Lower leg skin (tissue), 4 donors: ENCODE data around the gene TSPO2. TPM values are rescaled to one million over a fixed set of nuclear protein-coding genes. Genes with fewer than 3 reads are reported as not detected.

Experiments used
- DNase-seq, 2 donors: peaks; one replicate each; pipeline ENCODE4 v3.0.0-alpha.2; 2019; ENCODE audit warnings: low spot score in 2 of 2
- H3K4me3 ChIP-seq: fragments of 200-600 bp; sonication (generic); 2 replicates; pipeline ENCODE4 v1.5.1; 2017; ENCODE audit warnings: mild to moderate bottlenecking, low read depth; ENCODE audit not compliant: poor library complexity, severe bottlenecking
- POLR2A ChIP-seq, 2 donors: fragments of 450-650 bp; IDR thresholded peaks; one replicate each; pipeline ENCODE4 v1.6.1; 2016 to 2017; ENCODE audit warnings: antibody characterized with exemption in 2 of 2, mild to moderate bottlenecking in 1 of 2, moderate library complexity in 1 of 2
- WGBS, 2 donors: methylation state at CpG; one replicate each; pipeline ENCODE4 v1.1.5; 2018; 5-methylcytosine and 5-hydroxymethylcytosine counted together
- intact Hi-C: fragments of 100-400 bp; cut with DNase I; formaldehyde crosslinking; loops from one replicate; pipeline ENCODE4 v1.15.0; 2023; ENCODE audit warnings: low total_unique reads
- total RNA-seq, 4 donors: library from RNA; depleted of rRNA; stranded (reverse); fragments of >200 nt; gene quantifications; one replicate each; pipeline ENCODE4 v1.1.0, GENCODE V29; 2016
- TF ChIP-seq, protein P1 (sequence below), 3 donors: fragments of 450-650 bp; IDR thresholded peaks; one replicate each; pipeline ENCODE4 v1.5.1; 2016; ENCODE audit warnings: antibody characterized with exemption in 3 of 3, mild to moderate bottlenecking in 3 of 3, moderate library complexity in 2 of 3

TSPO2 gene
- total RNA-seq, 4 donors from 2014 or later: not detected

DNA sequence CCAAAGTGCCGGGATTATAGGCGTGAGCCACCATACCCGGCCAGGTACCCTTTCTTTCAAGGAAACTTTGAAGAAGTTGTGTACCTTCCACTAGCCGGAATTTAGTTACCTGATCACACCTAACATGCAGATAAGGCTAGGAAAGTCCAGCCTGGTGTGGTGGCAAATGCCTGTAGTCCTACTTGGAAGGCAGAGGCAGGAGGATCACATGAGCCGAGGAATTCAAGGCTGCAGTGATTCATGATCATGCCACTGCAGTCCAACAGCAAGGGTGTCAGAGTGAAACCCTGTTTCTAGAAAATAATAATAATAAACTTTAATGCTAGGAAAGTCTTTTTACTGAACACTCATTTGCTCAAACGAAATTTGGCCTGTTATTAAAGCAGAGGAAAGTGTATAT is 51.5 kb downstream of the TSPO2 start:
- intact Hi-C loops: no loop called here
- WGBS, 2 donors: 91 to 92% methylated on average over 6 of the region's 6 CpGs
- no peak for DNase-seq

More for the DNA sequence above, 51.5 kb downstream of the TSPO2 start:
- H3K4me3 ChIP-seq: no peak overlapping the region
- TF ChIP-seq, protein P1, sequence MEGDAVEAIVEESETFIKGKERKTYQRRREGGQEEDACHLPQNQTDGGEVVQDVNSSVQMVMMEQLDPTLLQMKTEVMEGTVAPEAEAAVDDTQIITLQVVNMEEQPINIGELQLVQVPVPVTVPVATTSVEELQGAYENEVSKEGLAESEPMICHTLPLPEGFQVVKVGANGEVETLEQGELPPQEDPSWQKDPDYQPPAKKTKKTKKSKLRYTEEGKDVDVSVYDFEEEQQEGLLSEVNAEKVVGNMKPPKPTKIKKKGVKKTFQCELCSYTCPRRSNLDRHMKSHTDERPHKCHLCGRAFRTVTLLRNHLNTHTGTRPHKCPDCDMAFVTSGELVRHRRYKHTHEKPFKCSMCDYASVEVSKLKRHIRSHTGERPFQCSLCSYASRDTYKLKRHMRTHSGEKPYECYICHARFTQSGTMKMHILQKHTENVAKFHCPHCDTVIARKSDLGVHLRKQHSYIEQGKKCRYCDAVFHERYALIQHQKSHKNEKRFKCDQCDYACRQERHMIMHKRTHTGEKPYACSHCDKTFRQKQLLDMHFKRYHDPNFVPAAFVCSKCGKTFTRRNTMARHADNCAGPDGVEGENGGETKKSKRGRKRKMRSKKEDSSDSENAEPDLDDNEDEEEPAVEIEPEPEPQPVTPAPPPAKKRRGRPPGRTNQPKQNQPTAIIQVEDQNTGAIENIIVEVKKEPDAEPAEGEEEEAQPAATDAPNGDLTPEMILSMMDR (IDR thresholded peaks at IDR 0.05): no peak
- no peak for TF ChIP-seq POLR2A (IDR thresholded peaks at IDR 0.05)

Other genes starting within 250 kb of the TSPO2 start
- gene UNC5CL, start 3.2 kb upstream of the TSPO2 start, total RNA-seq: 1 to 10 TPM in 3 of 4 donors, under 1 TPM in 1; 0.49 to 3.2 (median 1.7) TPM
- gene APOBEC2, start 10.7 kb downstream of the TSPO2 start, total RNA-seq: not detected
- gene OARD1, start 29.9 kb downstream of the TSPO2 start, total RNA-seq: 10 to 100 TPM in 3 of 4 donors, 1 to 10 TPM in 1; 8.6 to 28.4 (median 18.4) TPM
- gene NFYA, start 30.5 kb downstream of the TSPO2 start, total RNA-seq: 10 to 100 TPM in 3 of 4 donors, 1 to 10 TPM in 1; 9.9 to 15.5 (median 14.4) TPM
- not detected for gene TREML1, start 111.9 kb downstream of the TSPO2 start, total RNA-seq
- gene TREM2, start 120.6 kb downstream of the TSPO2 start, total RNA-seq: 1 to 10 TPM in 1 of 4 donors, under 1 TPM in 1, not detected in 2; 0.46 to 3.5 TPM
- under 1 TPM in 1 of 4 donors, not detected in 3; 0.06 TPM for gene TREML2, start 158.7 kb downstream of the TSPO2 start, total RNA-seq
- gene TREML4, start 185.9 kb downstream of the TSPO2 start, total RNA-seq: not detected
- under 1 TPM in 2 of 4 donors, not detected in 2; 0.49 to 0.83 TPM for gene TREM1, start 244.2 kb downstream of the TSPO2 start, total RNA-seq